Activated T-helper 1 cell treated with anti-CD3 and anti-CD28 coated beads, Interleukin-2, amount 50 U/mL, for 16 hours (primary cell): ENCODE data around the gene TLNRD1.
A peak's percentile ranks its signal among the peaks of the same experiment; 100 is the strongest.

Experiments
- DNase-seq, 2 donors: peaks; one replicate each; pipeline ENCODE4 v3.0.0-alpha.2; 2020; ENCODE audit warnings: low read depth in 1 of 2, low spot score in 1 of 2

The TLNRD1 gene

GRCh38 chr15:80977627-80978036 lies 23.1 kb upstream of the TLNRD1 start:
- no peak for DNase-seq

DNA sequence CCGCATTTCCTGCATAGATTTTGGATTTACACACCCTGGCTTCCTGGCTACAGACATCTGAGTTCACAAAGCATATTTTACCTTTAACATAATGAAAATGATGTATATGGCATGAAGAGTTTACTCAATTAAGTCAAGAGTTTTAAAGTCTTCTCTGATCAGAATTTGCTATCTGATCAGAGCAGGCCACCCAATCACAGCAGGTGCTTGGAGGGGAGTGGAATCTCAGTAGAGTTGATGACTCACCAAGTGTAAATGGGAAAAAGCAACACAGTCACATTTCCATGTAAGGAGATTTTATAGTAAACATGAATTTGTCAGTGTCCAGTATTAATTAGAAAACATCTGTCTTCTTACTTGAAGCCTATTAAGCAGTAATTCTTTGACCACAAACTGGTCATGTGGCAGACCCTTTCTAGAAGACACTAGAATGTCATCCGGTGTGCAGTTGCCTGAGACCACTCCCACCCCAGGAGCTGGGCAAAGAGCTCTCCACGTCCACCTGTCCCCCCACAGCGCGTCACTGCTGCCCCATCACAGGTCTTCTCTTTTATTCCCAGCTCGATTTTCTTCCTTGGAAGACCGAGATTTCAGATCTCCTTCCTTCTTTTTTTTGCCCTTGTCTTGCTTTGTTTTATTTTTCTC lies 21.9 kb upstream of the TLNRD1 start:
- no peak for DNase-seq

DNA sequence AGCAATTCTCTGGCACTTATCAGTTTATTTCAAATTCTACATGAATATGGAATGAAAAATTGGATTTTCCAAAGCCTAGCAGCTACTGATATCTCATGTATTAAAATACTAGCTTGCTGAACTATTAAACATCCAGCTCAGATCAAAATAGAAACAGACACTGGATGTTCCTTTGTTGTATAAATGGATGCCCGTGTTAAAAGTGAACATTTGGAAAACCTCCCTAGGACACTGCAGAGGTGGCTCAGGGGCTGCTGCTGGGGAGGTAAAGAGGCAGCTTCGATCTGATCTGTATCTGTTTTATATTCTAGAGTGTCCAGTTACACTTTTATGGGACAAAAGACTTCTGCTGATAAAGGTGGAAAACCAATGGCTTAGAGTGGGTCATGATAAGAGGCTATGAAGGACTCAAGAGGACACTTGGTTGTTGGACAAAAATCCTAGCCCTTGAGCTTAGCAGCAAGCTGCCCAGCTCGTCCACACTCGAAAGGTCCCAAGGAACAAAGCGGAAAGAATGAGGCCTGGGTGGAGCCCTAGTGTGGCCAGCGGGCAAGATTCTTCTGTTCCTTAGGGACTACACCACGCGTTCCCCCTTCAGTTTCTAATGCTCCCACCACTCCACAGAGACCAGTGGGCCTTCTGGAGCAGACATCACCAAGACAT lies 21.1 kb upstream of the TLNRD1 start:
- DNase-seq, result no peak

DNA sequence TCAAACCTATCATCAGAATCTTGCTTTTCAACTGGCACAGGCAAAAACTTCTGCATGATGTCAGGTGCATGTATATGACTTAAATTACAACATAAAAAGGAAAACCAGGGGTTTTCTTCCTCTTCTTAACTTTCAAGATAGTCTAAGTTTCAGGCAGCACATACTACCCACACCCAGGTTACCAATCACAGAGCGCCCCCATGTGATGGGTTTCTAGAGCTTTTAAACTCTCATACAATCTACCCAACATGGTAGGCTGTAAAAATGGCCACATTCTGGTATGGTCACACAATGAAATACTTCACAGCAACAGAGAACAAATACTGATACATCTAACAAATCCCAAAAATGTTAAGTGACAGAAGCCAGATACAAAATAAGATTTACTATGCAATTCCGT lies 18.5 kb upstream of the TLNRD1 start:
- DNase-seq, result no peak

DNA sequence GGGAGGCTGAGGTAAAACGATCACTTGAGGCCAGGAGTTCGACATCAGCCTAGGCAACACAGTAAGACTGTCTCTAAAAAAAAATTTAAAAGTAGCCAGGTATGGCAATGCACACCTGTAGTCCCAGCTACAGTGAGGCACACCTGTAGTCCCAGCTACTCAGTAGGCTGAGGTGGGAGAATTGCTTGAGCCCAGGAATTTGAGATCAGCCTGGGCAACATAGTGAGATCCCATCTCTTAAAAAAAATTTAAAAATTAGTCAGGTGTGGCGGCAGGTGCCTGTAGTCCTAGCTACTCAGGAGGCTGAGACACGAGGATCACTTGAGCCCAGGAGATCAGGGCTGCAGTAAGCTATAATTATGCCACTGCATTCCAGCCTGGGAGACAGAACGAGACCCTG lies 17.9 kb upstream of the TLNRD1 start:
- no peak for DNase-seq

DNA sequence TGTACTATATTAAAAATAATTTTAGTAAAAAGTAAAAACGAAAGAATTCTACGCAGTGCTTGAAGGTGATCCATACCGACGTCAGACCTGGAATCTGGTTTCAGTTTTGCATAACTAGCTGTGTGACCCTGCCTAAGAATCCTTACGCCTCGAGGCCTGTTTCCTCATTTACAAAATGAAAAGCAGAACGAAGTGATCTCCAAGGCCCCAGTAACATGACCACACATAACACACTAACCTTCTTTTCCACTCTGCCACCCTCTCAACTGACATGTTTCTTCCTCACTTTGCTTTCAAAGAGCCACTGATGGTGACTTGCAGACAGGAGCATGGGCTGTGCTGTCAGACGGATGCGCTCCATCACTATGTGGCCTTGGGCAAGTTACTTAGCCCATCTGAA lies 15.9 kb upstream of the TLNRD1 start:
- DNase-seq, result no peak

DNA sequence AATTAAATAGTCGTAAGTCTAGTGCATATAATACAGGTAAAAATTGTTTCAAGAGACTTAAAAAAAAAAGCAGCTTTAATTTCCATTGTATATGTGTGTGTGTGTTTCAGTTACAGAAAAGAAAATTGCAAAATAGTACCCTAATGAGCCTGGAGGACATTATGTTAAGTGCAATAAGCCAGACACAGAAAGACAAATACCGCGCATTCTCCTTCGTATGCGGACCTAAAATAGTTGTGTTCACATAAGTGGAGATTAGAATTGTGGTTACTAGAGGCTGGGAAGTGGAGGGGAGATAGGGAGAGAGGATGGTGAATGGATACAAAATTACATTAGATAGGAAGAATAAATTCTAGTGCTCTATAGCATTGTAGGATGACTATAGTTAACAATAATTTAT lies 14.7 kb upstream of the TLNRD1 start:
- DNase-seq, result no peak

DNA sequence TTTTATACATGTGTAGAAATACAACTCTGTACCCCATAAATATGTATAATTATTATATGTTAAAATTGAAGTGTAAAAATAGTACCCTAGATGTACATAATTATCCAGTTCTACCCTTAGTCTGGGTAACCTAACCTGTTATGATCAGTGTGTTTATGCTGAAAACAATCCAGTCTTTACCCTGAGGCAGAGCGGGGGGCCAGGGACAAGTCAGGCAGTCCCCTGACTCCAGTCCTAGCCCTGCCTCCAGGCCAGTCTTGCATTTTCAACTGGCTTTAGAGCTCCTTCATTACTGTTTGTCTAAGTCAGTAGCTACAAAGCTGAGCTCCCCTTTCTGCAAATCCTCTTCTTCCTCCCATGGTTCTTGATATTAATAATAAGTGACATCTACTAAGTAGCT lies 14.2 kb upstream of the TLNRD1 start:
- no peak for DNase-seq

DNA sequence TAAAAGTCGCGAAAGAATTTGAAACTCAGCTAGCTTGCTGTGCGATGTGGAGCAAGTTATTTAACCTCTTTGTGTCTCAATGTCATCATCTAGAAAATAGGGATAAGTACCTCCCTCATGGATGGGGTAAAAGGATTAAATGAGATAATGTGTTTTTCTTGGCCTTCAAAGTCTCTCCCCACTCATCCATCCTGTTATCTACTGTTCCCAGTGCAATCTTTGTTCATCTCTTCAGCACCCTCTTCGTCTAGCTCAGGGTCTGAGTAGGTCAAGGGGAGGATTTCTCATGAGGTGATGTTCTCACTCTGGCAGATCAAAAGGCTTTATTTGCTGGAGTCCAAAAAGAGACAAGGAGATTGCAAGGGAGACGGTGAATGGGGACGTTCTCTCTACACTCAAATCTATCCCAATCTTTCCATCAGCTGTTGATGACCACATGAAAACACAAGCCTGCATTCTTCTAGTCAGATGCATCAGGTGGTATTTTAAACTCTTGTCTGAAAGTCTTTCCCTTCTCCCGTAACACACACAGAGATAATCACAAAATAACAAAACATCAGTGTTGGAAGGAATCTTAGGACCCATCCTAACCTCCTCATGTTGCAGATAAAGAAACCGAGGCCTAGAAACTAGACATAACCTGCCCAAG lies 12.5 kb upstream of the TLNRD1 start:
- no peak for DNase-seq

- no peak for DNase-seq
These were observed 11.6 kb upstream of the TLNRD1 start for GRCh38 chr15:80989081-80989517.

- DNase-seq, result peak; percentile 95 to 98
These were observed 10.9 kb upstream of the TLNRD1 start, which contains the start of gene MESD for GRCh38 chr15:80989518-80990478. TSS of gene MESD (minus strand) at chr15:80989819. CDS start at chr15:80989791, 28 bp downstream.

DNA sequence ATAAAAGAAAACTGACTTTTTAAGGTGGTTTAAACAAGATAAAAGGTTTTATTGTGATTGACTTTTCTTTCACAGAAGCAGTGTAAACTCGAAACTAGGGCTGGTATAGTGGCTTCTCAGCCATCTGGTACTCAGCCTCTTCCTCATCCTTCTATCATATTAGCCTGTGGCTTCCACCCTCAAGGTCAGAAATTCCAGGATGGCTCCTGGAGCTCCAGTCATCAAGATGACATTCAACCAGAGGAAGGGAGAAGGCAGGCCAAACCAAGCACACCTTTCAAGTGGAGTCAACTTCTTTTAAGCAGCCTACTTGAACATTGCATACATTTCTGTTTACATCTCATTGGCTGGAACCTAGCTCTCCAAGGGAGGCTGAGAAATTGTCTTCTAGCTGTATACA lies 9.8 kb upstream of the TLNRD1 start:
- no peak for DNase-seq

GRCh38 chr15:80991421-80991820 lies 9.3 kb upstream of the TLNRD1 start:
- DNase-seq, result no peak

DNA sequence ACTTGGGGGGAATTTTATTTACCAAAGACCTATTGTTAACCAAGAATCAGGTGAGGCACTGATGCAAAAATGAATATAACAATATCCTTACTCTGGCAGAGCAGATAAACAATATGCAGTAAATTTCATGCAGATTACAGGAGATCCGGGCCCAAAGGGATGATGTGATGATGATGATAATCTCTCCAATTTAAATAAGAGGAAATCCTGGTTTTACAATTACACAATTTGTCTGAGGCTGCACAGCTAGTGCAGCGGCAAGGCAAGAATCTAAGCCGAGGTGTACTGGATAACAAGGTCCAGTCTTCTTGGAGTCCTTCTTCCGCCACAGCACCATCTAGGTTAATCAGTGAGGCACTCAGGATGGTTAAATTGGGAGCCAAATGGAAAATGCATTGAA lies 8.7 kb upstream of the TLNRD1 start:
- no peak for DNase-seq

- DNase-seq, result no peak
These were observed 8.3 kb upstream of the TLNRD1 start for GRCh38 chr15:80992441-80992840.

DNA sequence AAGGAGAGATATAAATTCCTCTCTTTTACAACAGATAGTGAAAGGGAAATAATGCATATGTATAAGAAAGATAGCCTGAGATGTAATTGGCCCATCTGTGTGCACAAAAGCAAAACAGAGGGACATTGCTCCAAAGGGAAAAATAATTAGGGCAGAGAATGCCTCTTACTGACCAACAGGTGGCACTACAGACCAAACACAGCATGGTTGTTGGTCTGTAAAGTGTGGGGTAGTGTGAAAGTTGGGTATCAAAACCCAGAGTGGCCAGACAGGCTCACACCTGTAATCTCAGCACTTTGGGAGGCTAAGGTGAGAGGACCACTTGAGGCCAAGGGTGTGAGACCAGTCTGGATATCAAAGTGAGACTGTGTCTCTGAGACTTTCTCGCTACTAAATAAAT lies 4.5 kb upstream of the TLNRD1 start:
- DNase-seq, result no peak

- no peak for DNase-seq
These were observed 3.0 kb upstream of the TLNRD1 start for GRCh38 chr15:80997692-80998091.

DNA sequence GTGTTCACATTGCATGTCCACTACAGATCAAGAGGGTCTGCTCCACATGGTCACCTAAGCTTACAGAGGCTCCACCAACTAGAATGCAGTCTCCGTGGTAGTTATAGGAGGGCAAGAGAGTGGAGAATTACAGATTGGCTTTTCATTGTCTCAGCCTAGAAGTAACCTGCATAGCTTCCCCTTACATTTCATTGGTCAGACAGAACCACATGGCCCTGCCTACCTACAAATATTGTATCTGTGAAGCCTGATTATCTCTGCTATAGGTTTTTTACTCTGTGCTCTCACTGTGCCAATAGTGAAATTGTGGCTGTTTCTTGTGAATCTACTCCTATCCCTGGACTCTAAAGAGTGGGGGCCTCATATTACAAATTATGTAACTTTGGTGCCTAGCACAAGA lies 2.5 kb upstream of the TLNRD1 start:
- no peak for DNase-seq

- DNase-seq, result peak; percentile 20 to 49
These were observed 1.1 kb upstream of the TLNRD1 start for GRCh38 chr15:80999623-81000036.

GRCh38 chr15:81000144-81000623 lies 539 bp upstream of the TLNRD1 start:
- DNase-seq, result no peak
